NCI-H748 (cell line): Measurements from ENCODE around the gene GC.
"Not testable (repeated sequence)": the region's sequence is repeated elsewhere in the genome, so short reads cannot be mapped to it uniquely, and the experiment has no call there.

Experiments
- DNase-seq: peaks from one replicate; lab custom pipeline; 2025; ENCODE audit not compliant: unreplicated experiment; lab: John Stamatoyannopoulos, UW

Gene GC, protein sequence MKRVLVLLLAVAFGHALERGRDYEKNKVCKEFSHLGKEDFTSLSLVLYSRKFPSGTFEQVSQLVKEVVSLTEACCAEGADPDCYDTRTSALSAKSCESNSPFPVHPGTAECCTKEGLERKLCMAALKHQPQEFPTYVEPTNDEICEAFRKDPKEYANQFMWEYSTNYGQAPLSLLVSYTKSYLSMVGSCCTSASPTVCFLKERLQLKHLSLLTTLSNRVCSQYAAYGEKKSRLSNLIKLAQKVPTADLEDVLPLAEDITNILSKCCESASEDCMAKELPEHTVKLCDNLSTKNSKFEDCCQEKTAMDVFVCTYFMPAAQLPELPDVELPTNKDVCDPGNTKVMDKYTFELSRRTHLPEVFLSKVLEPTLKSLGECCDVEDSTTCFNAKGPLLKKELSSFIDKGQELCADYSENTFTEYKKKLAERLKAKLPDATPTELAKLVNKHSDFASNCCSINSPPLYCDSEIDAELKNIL

GRCh38 chr4:71783972-71784371 is at the start of gene GC:
GC (minus strand) TSS chr4:71784079; CDS start chr4:71784018, 61 bp downstream.
- DNase-seq: no peak

- DNase-seq: no peak
Measured at GRCh38 chr4:71833232-71833900, 49.5 kb upstream of the GC start.

GRCh38 chr4:71832049-71832448 is 48.2 kb upstream of the GC start:
- DNase-seq: no peak

GRCh38 chr4:71830497-71831190 is 46.8 kb upstream of the GC start:
- DNase-seq: no peak

- DNase-seq: no peak
Measured at GRCh38 chr4:71828470-71828869, 44.6 kb upstream of the GC start.

- DNase-seq: no peak
Measured at GRCh38 chr4:71827826-71828225, 43.9 kb upstream of the GC start.

- no peak for DNase-seq
Measured at GRCh38 chr4:71816676-71817303, 32.9 kb upstream of the GC start.

DNA sequence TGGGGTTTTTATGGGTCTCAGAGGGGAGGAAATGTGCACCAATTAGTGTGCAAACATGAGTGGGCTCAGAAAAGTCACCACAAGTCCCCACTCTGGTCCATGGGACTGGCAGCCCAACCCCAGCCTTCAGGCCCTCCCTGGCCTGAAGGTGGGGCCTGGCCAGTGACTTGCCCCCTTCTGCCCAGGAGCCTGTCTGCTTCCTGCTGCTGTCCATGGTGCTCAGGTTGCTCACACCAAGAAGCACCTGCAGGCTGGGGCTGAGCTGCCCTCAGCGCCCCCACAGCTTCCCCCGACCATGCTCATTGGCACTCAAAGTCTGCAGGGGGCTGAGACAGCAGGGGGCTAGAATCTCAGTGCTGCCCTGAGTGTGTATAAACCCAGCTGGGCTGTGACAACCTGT is 30.6 kb upstream of the GC start:
- DNase-seq: no peak

DNA sequence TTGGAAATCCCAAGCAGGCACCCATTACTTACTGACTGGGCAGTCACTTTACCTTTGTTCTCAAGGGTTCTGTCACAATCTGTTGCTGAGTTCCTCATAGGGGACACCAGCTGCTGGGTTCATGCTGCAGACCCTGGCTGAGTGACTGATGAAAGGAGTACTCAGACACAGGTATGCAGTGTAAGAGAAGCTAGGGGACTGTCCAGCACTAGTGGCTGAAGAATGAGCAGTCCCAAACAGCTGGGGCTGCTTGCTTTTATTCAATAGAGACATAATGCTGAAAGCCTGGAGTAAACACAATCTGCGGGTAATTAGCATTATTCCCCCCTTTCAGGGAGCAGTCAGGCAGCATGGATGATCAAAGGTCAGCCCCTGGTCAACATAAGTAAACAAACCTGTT is 25.9 kb upstream of the GC start:
- not testable (repeated sequence) for DNase-seq

- no peak for DNase-seq
Measured at GRCh38 chr4:71807469-71807868, 23.6 kb upstream of the GC start.

- DNase-seq: not testable (repeated sequence)
Measured at GRCh38 chr4:71805230-71805629, 21.4 kb upstream of the GC start.

DNA sequence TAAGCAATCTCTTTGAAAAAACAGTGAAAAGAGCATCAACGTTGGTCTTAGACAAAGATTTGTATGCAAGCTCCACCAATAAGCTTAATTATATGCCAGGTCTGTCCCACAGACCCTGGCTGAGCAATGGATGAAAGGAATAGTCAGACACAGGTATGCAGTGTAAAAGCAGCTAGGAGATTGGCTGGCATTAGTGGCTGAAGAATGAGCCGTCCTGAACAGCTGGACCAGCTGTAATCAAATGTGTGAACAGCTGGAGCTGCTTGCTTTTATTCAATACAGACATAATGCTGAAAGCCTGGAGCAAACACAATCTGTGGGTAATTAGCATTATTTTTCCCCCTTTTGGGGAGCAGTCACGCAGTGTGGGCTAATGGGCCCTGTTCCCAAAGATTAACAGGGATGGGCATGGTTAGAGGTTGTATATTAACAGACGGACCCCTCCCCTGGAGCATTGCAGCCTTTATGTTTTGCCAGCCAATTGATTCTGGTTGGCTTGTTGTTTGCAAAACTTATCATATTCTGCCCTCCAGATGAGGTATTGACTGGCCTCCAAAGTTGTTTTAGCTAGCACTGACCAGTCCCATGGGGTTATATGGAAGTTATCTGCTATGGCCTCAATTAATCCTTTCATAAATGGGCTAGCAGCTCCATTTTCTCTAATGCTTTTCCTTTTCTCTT is 20.3 kb upstream of the GC start:
- DNase-seq: not testable (repeated sequence)

DNA sequence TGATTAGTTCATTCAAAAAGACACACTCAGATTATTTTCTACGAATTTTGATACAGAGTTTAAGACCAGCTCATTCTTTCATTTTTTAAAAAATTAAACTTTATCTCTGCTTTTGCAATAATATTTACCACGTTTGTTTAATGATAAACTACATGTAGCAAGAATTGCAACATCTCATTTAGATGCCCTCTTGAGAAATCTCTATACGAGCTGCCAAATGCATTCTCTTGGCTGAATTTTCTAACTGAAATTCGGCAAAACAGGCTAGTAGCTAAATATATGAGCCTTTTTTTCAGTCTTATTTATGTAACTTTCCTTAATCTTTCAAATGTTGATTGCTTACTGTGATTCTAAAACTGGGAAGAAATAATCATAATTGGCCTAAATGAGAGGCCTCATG is 2.1 kb upstream of the GC start:
- no peak for DNase-seq

DNA sequence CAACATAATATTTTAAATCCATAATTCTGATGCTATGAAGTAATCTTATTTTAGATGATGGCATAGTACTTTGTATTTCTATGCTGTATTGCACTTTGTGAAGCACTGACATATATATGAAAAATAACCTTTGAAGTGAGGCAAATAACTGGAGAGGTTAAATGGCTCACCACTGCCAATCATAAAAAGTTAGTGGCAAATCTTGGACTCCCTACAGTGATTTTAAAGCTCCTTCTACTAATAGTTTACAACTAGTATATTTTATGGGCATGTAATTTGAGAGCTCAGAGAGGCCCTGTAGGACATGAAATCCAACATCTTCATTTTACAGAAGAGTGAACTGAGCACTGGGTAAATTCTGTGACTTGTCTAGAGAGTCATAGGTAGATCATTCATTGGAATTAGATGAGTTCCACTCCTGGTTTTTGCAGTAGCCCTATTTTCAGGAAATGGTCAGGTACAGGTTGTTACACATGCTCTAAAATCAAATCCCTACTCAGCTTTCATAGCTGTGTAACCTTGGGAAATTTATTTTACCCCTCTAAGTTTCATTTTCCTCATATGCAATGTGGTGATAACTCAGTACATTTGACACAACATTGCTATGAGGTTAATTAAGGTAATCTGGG is 804 bp upstream of the GC start:
- DNase-seq: no peak

DNA sequence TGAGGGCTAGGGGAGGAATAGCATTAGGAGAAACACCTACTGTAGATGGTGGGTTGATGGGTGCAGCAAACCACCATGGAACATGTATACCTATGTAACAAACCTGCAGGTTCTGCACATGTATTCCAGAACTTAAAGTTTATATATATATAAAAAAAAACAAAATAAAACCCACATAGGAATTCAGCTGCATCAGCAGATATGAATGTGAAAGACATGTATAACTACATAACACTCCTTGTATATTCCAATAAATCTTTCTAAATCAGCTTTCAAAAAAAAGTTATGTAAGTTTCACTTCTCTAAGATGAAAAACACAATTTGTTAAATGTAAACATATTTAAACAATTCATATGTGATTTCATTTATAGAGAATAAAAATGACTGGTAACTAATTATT is 6.0 kb downstream of the GC start:
- DNase-seq: no peak

- no peak for DNase-seq
Measured at GRCh38 chr4:71775449-71775848, 8.4 kb downstream of the GC start.

- DNase-seq: no peak
Measured at GRCh38 chr4:71774136-71774535, 9.7 kb downstream of the GC start.

- no peak for DNase-seq
Measured at GRCh38 chr4:71773004-71773403, 10.9 kb downstream of the GC start.

GRCh38 chr4:71772592-71772991 is 11.3 kb downstream of the GC start:
- DNase-seq: no peak

DNA sequence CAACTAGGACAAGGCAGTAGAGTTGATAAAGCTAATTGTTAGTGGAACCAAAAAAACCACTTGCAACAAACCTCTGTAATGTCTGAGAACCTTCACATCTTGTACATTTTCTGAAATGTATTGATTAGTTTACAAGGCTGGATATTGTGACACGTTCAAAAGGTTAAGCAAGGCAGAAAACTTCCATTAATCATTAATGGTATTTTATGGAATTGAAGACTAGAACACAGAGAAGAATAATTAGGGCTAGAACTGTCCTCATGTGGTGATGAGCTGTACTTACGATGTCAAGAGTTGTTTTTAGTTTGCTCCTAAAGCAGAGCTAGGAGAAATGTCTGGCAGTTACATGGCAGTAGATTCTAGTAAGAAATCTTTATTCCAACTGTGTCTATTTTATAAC is 12.3 kb downstream of the GC start:
- DNase-seq: no peak
